ENCODE measurements around the gene MAPK1IP1L.
A peak's percentile ranks its signal among the peaks of the same experiment; 100 is the strongest.

MAPK1IP1L gene

GRCh38 chr14:55102141-55102621, 50.7 kb downstream of the MAPK1IP1L start:
- Histone ChIP-seq H3K4me3 (replicated peaks; ENCODE audit: insufficient read depth, low read length) (no peak overlapping the region), H3K27me3 (ENCODE audit: insufficient read depth, poor library complexity, severe bottlenecking) (no peaks in the 10 kb centered on the region), H3K27ac (replicated peaks) (peak overlapping the region; percentile 55)
- TF ChIP-seq, protein P1, sequence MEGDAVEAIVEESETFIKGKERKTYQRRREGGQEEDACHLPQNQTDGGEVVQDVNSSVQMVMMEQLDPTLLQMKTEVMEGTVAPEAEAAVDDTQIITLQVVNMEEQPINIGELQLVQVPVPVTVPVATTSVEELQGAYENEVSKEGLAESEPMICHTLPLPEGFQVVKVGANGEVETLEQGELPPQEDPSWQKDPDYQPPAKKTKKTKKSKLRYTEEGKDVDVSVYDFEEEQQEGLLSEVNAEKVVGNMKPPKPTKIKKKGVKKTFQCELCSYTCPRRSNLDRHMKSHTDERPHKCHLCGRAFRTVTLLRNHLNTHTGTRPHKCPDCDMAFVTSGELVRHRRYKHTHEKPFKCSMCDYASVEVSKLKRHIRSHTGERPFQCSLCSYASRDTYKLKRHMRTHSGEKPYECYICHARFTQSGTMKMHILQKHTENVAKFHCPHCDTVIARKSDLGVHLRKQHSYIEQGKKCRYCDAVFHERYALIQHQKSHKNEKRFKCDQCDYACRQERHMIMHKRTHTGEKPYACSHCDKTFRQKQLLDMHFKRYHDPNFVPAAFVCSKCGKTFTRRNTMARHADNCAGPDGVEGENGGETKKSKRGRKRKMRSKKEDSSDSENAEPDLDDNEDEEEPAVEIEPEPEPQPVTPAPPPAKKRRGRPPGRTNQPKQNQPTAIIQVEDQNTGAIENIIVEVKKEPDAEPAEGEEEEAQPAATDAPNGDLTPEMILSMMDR (IDR thresholded peaks at IDR 0.05; ENCODE audit: insufficient read depth, low read length), result no peak
- TF ChIP-seq, protein P2, sequence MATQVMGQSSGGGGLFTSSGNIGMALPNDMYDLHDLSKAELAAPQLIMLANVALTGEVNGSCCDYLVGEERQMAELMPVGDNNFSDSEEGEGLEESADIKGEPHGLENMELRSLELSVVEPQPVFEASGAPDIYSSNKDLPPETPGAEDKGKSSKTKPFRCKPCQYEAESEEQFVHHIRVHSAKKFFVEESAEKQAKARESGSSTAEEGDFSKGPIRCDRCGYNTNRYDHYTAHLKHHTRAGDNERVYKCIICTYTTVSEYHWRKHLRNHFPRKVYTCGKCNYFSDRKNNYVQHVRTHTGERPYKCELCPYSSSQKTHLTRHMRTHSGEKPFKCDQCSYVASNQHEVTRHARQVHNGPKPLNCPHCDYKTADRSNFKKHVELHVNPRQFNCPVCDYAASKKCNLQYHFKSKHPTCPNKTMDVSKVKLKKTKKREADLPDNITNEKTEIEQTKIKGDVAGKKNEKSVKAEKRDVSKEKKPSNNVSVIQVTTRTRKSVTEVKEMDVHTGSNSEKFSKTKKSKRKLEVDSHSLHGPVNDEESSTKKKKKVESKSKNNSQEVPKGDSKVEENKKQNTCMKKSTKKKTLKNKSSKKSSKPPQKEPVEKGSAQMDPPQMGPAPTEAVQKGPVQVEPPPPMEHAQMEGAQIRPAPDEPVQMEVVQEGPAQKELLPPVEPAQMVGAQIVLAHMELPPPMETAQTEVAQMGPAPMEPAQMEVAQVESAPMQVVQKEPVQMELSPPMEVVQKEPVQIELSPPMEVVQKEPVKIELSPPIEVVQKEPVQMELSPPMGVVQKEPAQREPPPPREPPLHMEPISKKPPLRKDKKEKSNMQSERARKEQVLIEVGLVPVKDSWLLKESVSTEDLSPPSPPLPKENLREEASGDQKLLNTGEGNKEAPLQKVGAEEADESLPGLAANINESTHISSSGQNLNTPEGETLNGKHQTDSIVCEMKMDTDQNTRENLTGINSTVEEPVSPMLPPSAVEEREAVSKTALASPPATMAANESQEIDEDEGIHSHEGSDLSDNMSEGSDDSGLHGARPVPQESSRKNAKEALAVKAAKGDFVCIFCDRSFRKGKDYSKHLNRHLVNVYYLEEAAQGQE (IDR thresholded peaks at IDR 0.05; ENCODE audit: insufficient replicate concordance, low read depth), result no peak
- no peak for TF ChIP-seq SPI1 (IDR thresholded peaks at IDR 0.05; ENCODE audit: borderline replicate concordance, low read depth)
- TF ChIP-seq GABPA (IDR thresholded peaks at IDR 0.05; ENCODE audit: low read depth), result no peak
- TF ChIP-seq POLR2AphosphoS5 (IDR thresholded peaks at IDR 0.05; ENCODE audit: low read depth), result no peak
- DNase-seq (ENCODE audit: low read depth in 1 of 2, low spot score in 1 of 2), result peak; percentile 80 to 92

DNA sequence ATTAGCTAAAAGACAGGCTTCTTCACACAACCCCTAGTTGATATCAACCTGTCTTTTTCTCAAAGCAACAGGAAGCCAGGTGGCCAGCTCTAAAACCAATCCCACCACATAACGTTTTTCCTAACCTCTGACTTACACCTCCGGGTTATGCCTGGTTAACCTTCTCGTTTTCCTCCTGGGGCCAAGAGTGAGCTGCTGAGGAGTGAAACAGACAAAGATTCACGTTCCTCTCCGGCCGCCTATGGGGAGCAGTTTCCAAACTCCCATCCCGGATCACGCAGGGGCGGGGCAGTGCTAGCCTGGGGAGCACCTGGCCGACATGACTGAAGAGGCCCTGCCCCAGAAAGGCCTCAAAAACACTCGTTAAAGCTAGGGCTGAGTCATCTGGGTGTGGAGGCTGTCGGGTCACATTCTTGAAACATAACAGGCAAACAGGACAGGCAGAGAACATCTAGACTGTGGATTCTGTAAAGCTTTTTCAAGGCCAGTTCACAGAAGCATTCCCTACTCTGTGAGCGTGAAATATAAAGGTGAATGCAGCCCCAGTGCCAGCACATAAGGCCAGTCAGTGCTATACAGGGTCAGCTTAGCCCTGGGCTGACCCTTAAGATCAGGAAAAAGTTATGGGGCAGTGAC, 51.7 kb downstream of the MAPK1IP1L start:
- TF ChIP-seq, protein P1 (IDR thresholded peaks at IDR 0.05; ENCODE audit: insufficient read depth, low read length), result no peak
- no peak for TF ChIP-seq GABPA (IDR thresholded peaks at IDR 0.05; ENCODE audit: low read depth)
- no peak for TF ChIP-seq POLR2AphosphoS5 (IDR thresholded peaks at IDR 0.05; ENCODE audit: low read depth)
- TF ChIP-seq, protein P2 (IDR thresholded peaks at IDR 0.05; ENCODE audit: insufficient replicate concordance, low read depth), result no peak
- TF ChIP-seq SPI1 (IDR thresholded peaks at IDR 0.05; ENCODE audit: borderline replicate concordance, low read depth), result no peak
- no peaks in the 10 kb centered on the region for H3K27me3 ChIP-seq (ENCODE audit: insufficient read depth, poor library complexity, severe bottlenecking)
- peak overlapping the region; percentile 55 for H3K27ac ChIP-seq (replicated peaks)
- H3K4me3 ChIP-seq (replicated peaks; ENCODE audit: insufficient read depth, low read length), result no peak overlapping the region
- no peak for DNase-seq (ENCODE audit: low read depth in 1 of 2, low spot score in 1 of 2)

- no peak overlapping the region for H3K4me3 ChIP-seq (replicated peaks; ENCODE audit: insufficient read depth, low read length)
- DNase-seq (ENCODE audit: low read depth in 1 of 2, low spot score in 1 of 2), result peak; percentile 60 to 79
- peak overlapping the region; percentile 55 for H3K27ac ChIP-seq (replicated peaks)
- TF ChIP-seq, protein P2 (IDR thresholded peaks at IDR 0.05; ENCODE audit: insufficient replicate concordance, low read depth), result no peak
- TF ChIP-seq GABPA (IDR thresholded peaks at IDR 0.05; ENCODE audit: low read depth) (no peak), SPI1 (IDR thresholded peaks at IDR 0.05; ENCODE audit: borderline replicate concordance, low read depth) (no peak; the same call in 1 of the 2 replicates), POLR2AphosphoS5 (IDR thresholded peaks at IDR 0.05; ENCODE audit: low read depth) (no peak)
- TF ChIP-seq, protein P1 (IDR thresholded peaks at IDR 0.05; ENCODE audit: insufficient read depth, low read length), result no peak
- no peaks in the 10 kb centered on the region for H3K27me3 ChIP-seq (ENCODE audit: insufficient read depth, poor library complexity, severe bottlenecking)
These were observed 52.8 kb downstream of the MAPK1IP1L start for GRCh38 chr14:55103971-55104954.
